ENCODE results near the gene MAP4K3. TPM values are rescaled to one million over a fixed set of nuclear protein-coding genes. Genes with fewer than 3 reads are reported as not detected.

MAP4K3 gene
- total RNA-seq, 2 experiments from 2014 or later, result 12.4 to 17.5 TPM

DNA sequence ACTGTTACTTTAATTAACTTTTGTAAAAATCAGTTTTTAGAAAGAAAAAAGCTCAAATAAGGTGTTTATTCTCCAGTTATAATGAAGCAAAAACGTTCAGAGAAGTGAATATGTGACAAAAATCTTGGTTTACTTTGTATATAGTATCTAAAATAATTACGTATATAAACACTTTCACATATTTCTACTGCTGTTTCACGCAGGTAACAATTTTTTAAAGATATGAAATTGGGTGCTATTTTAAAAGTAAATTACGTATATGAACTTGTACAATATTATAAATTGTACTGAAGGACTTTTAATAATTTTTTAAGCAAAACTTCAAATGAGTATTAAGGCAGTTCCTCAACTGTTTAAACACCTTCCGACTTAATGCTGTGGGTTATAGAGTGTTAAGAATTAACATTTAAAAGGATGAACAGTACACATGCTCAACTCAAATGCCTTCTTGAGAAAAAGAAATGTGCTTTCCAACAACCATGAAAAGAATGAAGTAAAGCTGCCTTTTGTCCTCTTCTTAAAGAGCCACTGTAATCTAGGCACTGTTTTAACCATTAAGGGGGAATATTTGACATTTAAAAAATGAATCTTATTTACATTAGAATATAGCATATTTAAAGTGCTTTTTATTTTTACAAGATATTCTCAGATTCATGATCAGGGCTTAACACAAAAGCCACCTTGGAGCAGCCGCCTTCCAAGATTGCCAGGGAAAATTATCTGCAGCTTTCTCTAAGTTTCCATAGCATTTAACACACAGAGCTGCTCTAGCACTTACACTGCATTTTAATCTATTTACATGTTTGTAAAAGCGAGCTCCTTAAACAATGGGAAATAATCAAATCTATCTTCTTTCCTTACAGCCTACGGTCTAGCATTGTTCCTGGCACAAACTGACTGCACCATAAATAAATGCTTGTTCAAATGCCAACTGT, 136.8 kb downstream of the MAP4K3 start:
- POLR2A ChIA-PET, result interaction anchor here (0.5 to 1.1 kb wide), 7 partner anchors 12 to 407 kb away, joined by 3 read pairs; no protein-coding TSS in a partner anchor
- Histone ChIP-seq H3K9me3 (ENCODE audit: low read length) (no peaks in the 10 kb centered on the region), H3K27ac (ENCODE audit: low read depth, low read length, poor library complexity, severe bottlenecking) (no peak overlapping the region), H3K9me2 (ENCODE audit: insufficient read depth, low read length) (no peaks in the 10 kb centered on the region), H3K36me3 (ENCODE audit: insufficient read depth, low read length) (no peaks in the 10 kb centered on the region), H3K4me1 (ENCODE audit: insufficient read depth, low read length, poor library complexity, severe bottlenecking) (no peaks in the 10 kb centered on the region), H3K4me2 (ENCODE audit: low read length) (no peak overlapping the region), H4K20me1 (ENCODE audit: insufficient read depth, low read length) (no peaks in the 10 kb centered on the region), H3K79me2 (ENCODE audit: insufficient read depth, low read depth, low read length) (no peaks in the 10 kb centered on the region), H2AFZ (ENCODE audit: low read length) (no peak overlapping the region), H3K4me3 (ENCODE audit: low read depth, low read length, poor library complexity, severe bottlenecking) (no peak overlapping the region)
- TF ChIP-seq, protein P1, sequence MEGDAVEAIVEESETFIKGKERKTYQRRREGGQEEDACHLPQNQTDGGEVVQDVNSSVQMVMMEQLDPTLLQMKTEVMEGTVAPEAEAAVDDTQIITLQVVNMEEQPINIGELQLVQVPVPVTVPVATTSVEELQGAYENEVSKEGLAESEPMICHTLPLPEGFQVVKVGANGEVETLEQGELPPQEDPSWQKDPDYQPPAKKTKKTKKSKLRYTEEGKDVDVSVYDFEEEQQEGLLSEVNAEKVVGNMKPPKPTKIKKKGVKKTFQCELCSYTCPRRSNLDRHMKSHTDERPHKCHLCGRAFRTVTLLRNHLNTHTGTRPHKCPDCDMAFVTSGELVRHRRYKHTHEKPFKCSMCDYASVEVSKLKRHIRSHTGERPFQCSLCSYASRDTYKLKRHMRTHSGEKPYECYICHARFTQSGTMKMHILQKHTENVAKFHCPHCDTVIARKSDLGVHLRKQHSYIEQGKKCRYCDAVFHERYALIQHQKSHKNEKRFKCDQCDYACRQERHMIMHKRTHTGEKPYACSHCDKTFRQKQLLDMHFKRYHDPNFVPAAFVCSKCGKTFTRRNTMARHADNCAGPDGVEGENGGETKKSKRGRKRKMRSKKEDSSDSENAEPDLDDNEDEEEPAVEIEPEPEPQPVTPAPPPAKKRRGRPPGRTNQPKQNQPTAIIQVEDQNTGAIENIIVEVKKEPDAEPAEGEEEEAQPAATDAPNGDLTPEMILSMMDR (conservative IDR thresholded peaks at IDR 0.05; ENCODE audit: low read length), result no peak
- TF ChIP-seq EZH2phosphoT487 (IDR thresholded peaks at IDR 0.05; ENCODE audit: borderline replicate concordance, low read depth, low read length), result no peak
- intact Hi-C loops (cut with micrococcal nuclease; ENCODE audit: unreplicated experiment), result no loop called here
- BruUV-seq (replicated peaks), result no TSS peak
- CTCF ChIA-PET (ENCODE audit: unreplicated experiment), result no interaction called here
- no peak for DNase-seq (ENCODE audit: low spot score)

DNA sequence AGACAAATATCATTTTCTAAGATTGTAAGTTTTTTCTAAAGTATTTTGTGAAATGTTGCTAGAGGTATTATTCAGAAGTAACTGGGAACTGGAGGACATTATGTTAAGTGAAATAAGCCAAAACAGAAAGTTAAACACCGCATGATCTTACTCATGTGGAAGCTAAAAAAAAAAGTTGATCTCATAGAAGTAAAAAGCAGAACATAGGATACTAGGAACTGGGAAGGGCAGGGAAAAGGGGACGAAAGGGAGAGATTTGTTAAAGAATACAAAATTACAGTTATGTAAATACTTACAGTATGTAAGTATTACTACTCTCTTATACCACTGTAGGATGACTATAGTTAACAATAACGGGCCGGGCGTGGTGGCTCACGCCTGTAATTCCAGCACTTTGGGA, 146.7 kb downstream of the MAP4K3 start:
- Histone ChIP-seq H3K4me3 (ENCODE audit: low read depth, low read length, poor library complexity, severe bottlenecking) (no peak overlapping the region), H3K4me2 (ENCODE audit: low read length) (no peak overlapping the region), H4K20me1 (ENCODE audit: insufficient read depth, low read length) (no peaks in the 10 kb centered on the region), H2AFZ (ENCODE audit: low read length) (no peak overlapping the region), H3K4me1 (ENCODE audit: insufficient read depth, low read length, poor library complexity, severe bottlenecking) (no peaks in the 10 kb centered on the region), H3K36me3 (ENCODE audit: insufficient read depth, low read length) (peaks cover 42% of the 10 kb centered on the region), H3K9me2 (ENCODE audit: insufficient read depth, low read length) (no peaks in the 10 kb centered on the region), H3K9me3 (ENCODE audit: low read length) (no peaks in the 10 kb centered on the region), H3K79me2 (ENCODE audit: insufficient read depth, low read depth, low read length) (no peaks in the 10 kb centered on the region), H3K27ac (ENCODE audit: low read depth, low read length, poor library complexity, severe bottlenecking) (no peak overlapping the region)
- intact Hi-C loops (cut with micrococcal nuclease; ENCODE audit: unreplicated experiment), result no loop called here
- no TSS peak for BruUV-seq (replicated peaks)
- POLR2A ChIA-PET, result interaction anchor here (0.7 to 0.8 kb wide), 3 partner anchors 224 to 442 kb away, joined by 3 to 5 read pairs (median 4); no protein-coding TSS in a partner anchor
- DNase-seq (ENCODE audit: low spot score), result no peak
- CTCF ChIA-PET (ENCODE audit: unreplicated experiment), result no interaction called here
- TF ChIP-seq EZH2phosphoT487 (IDR thresholded peaks at IDR 0.05; ENCODE audit: borderline replicate concordance, low read depth, low read length), result no peak
- TF ChIP-seq, protein P1 (conservative IDR thresholded peaks at IDR 0.05; ENCODE audit: low read length), result no peak

DNA sequence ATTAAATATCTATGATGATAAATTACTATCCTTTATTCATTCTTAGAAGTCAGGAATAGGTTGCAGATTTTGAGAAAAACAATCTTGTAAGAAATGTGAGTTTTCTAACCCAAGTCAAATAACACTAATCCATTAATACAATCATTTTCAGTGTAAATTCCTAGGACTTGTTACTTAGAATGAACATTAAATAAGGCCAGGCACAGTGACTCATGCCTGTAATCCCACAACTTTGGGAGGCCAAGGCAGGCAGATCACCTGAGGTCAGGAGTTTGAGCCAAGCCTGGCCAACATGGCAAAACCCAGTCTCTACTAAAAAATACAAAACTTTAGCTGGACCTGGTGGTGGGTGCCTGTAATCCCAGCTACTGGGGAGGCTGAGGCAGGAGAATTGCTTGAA, 147.5 kb downstream of the MAP4K3 start:
- intact Hi-C loops (cut with micrococcal nuclease; ENCODE audit: unreplicated experiment), result no loop called here
- H2AFZ ChIP-seq (ENCODE audit: low read length), result no peak overlapping the region
- TF ChIP-seq, protein P1 (conservative IDR thresholded peaks at IDR 0.05; ENCODE audit: low read length), result no peak
- no peak for TF ChIP-seq EZH2phosphoT487 (IDR thresholded peaks at IDR 0.05; ENCODE audit: borderline replicate concordance, low read depth, low read length)
- BruUV-seq (replicated peaks), result no TSS peak
- no peaks in the 10 kb centered on the region for H3K9me2 ChIP-seq (ENCODE audit: insufficient read depth, low read length)
- no peak for DNase-seq (ENCODE audit: low spot score)
- ChIA-PET POLR2A (interaction anchor here (0.7 to 1.2 kb wide), 2 partner anchors 26 to 650 kb away, joined by 3 read pairs; no protein-coding TSS in a partner anchor), CTCF (ENCODE audit: unreplicated experiment) (no interaction called here)
- no peak overlapping the region for H3K4me2 ChIP-seq (ENCODE audit: low read length)
- H3K36me3 ChIP-seq (ENCODE audit: insufficient read depth, low read length), result peaks cover 47% of the 10 kb centered on the region
- H3K4me1 ChIP-seq (ENCODE audit: insufficient read depth, low read length, poor library complexity, severe bottlenecking), result no peaks in the 10 kb centered on the region
- H4K20me1 ChIP-seq (ENCODE audit: insufficient read depth, low read length), result no peaks in the 10 kb centered on the region
- no peaks in the 10 kb centered on the region for H3K9me3 ChIP-seq (ENCODE audit: low read length)
- H3K4me3 ChIP-seq (ENCODE audit: low read depth, low read length, poor library complexity, severe bottlenecking), result no peak overlapping the region
- H3K27ac ChIP-seq (ENCODE audit: low read depth, low read length, poor library complexity, severe bottlenecking), result no peak overlapping the region
- H3K79me2 ChIP-seq (ENCODE audit: insufficient read depth, low read depth, low read length), result no peaks in the 10 kb centered on the region
